ENCODE results near the gene CCDC182.

CCDC182 gene

GRCh38 chr17:57707892-57708291 lies 37.2 kb downstream of the CCDC182 start:
- no peak overlapping the region for H3K4me3 ChIP-seq (ENCODE audit: low read depth, low read length)
- no peak for TF ChIP-seq CTCF (IDR thresholded peaks at IDR 0.05; ENCODE audit: low read depth, low read length)

GRCh38 chr17:57706761-57707160 lies 38.3 kb downstream of the CCDC182 start:
- no peak overlapping the region for H3K4me3 ChIP-seq (ENCODE audit: low read depth, low read length)
- no peak for TF ChIP-seq CTCF (IDR thresholded peaks at IDR 0.05; ENCODE audit: low read depth, low read length)

- H3K4me3 ChIP-seq (ENCODE audit: low read depth, low read length): no peak overlapping the region
- TF ChIP-seq CTCF (IDR thresholded peaks at IDR 0.05; ENCODE audit: low read depth, low read length): no peak
Observed at GRCh38 chr17:57705921-57706695, 39.0 kb downstream of the CCDC182 start.

- H3K4me3 ChIP-seq (ENCODE audit: low read depth, low read length): no peak overlapping the region
- no peak for TF ChIP-seq CTCF (IDR thresholded peaks at IDR 0.05; ENCODE audit: low read depth, low read length)
Observed at GRCh38 chr17:57704448-57704847, 40.7 kb downstream of the CCDC182 start.

GRCh38 chr17:57703273-57703672 lies 41.8 kb downstream of the CCDC182 start:
- no peak for TF ChIP-seq CTCF (IDR thresholded peaks at IDR 0.05; ENCODE audit: low read depth, low read length)
- no peak overlapping the region for H3K4me3 ChIP-seq (ENCODE audit: low read depth, low read length)

- no peak for TF ChIP-seq CTCF (IDR thresholded peaks at IDR 0.05; ENCODE audit: low read depth, low read length)
- H3K4me3 ChIP-seq (ENCODE audit: low read depth, low read length): no peak overlapping the region
Observed at GRCh38 chr17:57701124-57701523, 44.0 kb downstream of the CCDC182 start.

- no peak for TF ChIP-seq CTCF (IDR thresholded peaks at IDR 0.05; ENCODE audit: low read depth, low read length)
- H3K4me3 ChIP-seq (ENCODE audit: low read depth, low read length): no peak overlapping the region
Observed at GRCh38 chr17:57699751-57700219, 45.3 kb downstream of the CCDC182 start.
